Stimulated activated CD4-positive, alpha-beta T cell treated with anti-CD3 and anti-CD28 coated beads, Interleukin-1b, Interleukin-23, amount 100 ng/mL, for 4 hours (primary cell): ENCODE data around the gene ALOXE3.
"Not testable (repeated sequence)": the region's sequence is repeated elsewhere in the genome, so short reads cannot be mapped to it uniquely, and the experiment has no call there.

Source experiments
- DNase-seq, 2 donors: peaks; one replicate each; pipeline ENCODE4 v3.0.0-alpha.2; 2020; ENCODE audit warnings: low read depth in 2 of 2

The ALOXE3 gene

GRCh38 chr17:8096541-8096940 is 21.8 kb downstream of the ALOXE3 start:
- DNase-seq = no peak

- DNase-seq = no peak
These were observed 23.0 kb downstream of the ALOXE3 start for GRCh38 chr17:8095361-8095760.

GRCh38 chr17:8091033-8091687 is 27.2 kb downstream of the ALOXE3 start:
- no peak for DNase-seq

- DNase-seq = no peak
These were observed 28.6 kb downstream of the ALOXE3 start for GRCh38 chr17:8089728-8090127.

GRCh38 chr17:8087952-8088230 is 30.4 kb downstream of the ALOXE3 start:
- DNase-seq = no peak

GRCh38 chr17:8087075-8087951 is 31.0 kb downstream of the ALOXE3 start, which contains the start of gene ALOX12B:
Gene ALOX12B, minus strand, starts transcription at chr17:8087716. Its CDS starts 274 bp downstream, at chr17:8087442.
- no peak for DNase-seq

GRCh38 chr17:8084250-8084649 is 34.1 kb downstream of the ALOXE3 start:
- no peak for DNase-seq

GRCh38 chr17:8082292-8082691 is 36.0 kb downstream of the ALOXE3 start:
- no peak for DNase-seq

GRCh38 chr17:8081876-8082275 is 36.4 kb downstream of the ALOXE3 start:
- no peak for DNase-seq

- DNase-seq = no peak
These were observed 37.5 kb downstream of the ALOXE3 start for GRCh38 chr17:8080799-8081219.

- DNase-seq = no peak
These were observed 38.0 kb downstream of the ALOXE3 start for GRCh38 chr17:8080208-8080798.

- DNase-seq = peak; percentile 76 to 78
These were observed 38.8 kb downstream of the ALOXE3 start for GRCh38 chr17:8079291-8080207.

- DNase-seq = not testable (repeated sequence)
These were observed 40.4 kb downstream of the ALOXE3 start for GRCh38 chr17:8077939-8078338.

GRCh38 chr17:8076502-8077266 is 41.6 kb downstream of the ALOXE3 start:
- no peak for DNase-seq

- DNase-seq = no peak
These were observed 42.6 kb downstream of the ALOXE3 start for GRCh38 chr17:8075574-8076342.

GRCh38 chr17:8075081-8075480 is 43.2 kb downstream of the ALOXE3 start:
- DNase-seq = no peak

GRCh38 chr17:8074554-8074953 is 43.8 kb downstream of the ALOXE3 start:
- DNase-seq = no peak

- peak; percentile 88 for DNase-seq
These were observed 44.5 kb downstream of the ALOXE3 start for GRCh38 chr17:8073627-8074484.
